Dendritic cell treated with granulocyte-macrophage colony-stimulating factor and Interleukin-4, amounts not matched to agents 40 ng/mL and 50 ng/mL, for 4 days (primary cell): ENCODE measurements around the gene LRCH4.

Source experiments
- H3K27ac Mint-ChIP-seq: one replicate; pipeline ENCODE4 v1.8.0; 2022; ENCODE audit warnings: mild to moderate bottlenecking, mixed read lengths
- H3K27me3 Mint-ChIP-seq: one replicate; pipeline ENCODE4 v1.8.0; 2022; ENCODE audit warnings: mild to moderate bottlenecking, mixed read lengths
- H3K36me3 Mint-ChIP-seq: one replicate; pipeline ENCODE4 v1.8.0; 2022; ENCODE audit warnings: low read depth, mixed read lengths
- H3K4me1 Mint-ChIP-seq: one replicate; pipeline ENCODE4 v1.8.0; 2022; ENCODE audit warnings: low read depth, mixed read lengths
- H3K4me3 Mint-ChIP-seq: one replicate; pipeline ENCODE4 v1.8.0; 2022; ENCODE audit warnings: mild to moderate bottlenecking, moderate library complexity, mixed read lengths
- H3K9me3 Mint-ChIP-seq: one replicate; pipeline ENCODE4 v1.8.0; 2022; ENCODE audit warnings: mixed read lengths
- intact Hi-C: fragments of 100-400 bp; cut with micrococcal nuclease; formaldehyde crosslinking; loops from one replicate; pipeline ENCODE4 v1.15.0; 2022

LRCH4 gene

GRCh38 chr7:100599911-100600729, 14.2 kb upstream of the LRCH4 start:
- Mint-ChIP-seq H3K27me3 (peaks cover 39% of the 10 kb centered on the region), H3K4me3 (no peak overlapping the region), H3K4me1 (peaks cover 22% of the 10 kb centered on the region), H3K9me3 (no peaks in the 10 kb centered on the region), H3K27ac (no peak overlapping the region), H3K36me3 (no peaks in the 10 kb centered on the region)
- intact Hi-C loops = no loop called here

DNA sequence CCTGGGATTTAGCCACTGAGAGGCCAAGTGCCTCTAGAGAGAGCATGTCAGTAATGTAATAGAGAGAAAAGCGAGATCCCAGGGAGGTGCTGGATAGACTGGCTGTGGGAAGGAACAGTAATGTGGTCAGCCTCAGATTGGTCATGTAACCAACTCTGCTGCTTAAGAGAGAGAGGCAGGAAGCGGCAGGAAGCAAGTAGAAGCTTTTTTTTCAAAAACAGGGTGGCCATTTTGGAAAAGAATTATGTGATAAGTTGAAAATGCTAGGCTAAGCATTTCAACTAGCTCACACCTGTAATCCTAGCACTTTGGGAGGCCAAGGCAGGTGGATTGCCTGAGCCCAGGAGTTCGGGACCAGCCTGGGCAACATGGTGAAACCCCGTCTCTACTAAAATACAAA, 12.5 kb upstream of the LRCH4 start:
- Mint-ChIP-seq H3K4me1 (peaks cover 9% of the 10 kb centered on the region), H3K9me3 (no peaks in the 10 kb centered on the region), H3K4me3 (no peak overlapping the region), H3K27ac (no peak overlapping the region), H3K36me3 (no peaks in the 10 kb centered on the region), H3K27me3 (peaks cover 33% of the 10 kb centered on the region)
- intact Hi-C loops = no loop called here

GRCh38 chr7:100595188-100595587, 9.3 kb upstream of the LRCH4 start:
- H3K4me3 Mint-ChIP-seq = no peak overlapping the region
- intact Hi-C loops = no loop called here
- H3K9me3 Mint-ChIP-seq = no peaks in the 10 kb centered on the region
- H3K4me1 Mint-ChIP-seq = peaks cover 6% of the 10 kb centered on the region
- H3K36me3 Mint-ChIP-seq = no peaks in the 10 kb centered on the region
- no peak overlapping the region for H3K27ac Mint-ChIP-seq
- peaks cover 18% of the 10 kb centered on the region for H3K27me3 Mint-ChIP-seq

DNA sequence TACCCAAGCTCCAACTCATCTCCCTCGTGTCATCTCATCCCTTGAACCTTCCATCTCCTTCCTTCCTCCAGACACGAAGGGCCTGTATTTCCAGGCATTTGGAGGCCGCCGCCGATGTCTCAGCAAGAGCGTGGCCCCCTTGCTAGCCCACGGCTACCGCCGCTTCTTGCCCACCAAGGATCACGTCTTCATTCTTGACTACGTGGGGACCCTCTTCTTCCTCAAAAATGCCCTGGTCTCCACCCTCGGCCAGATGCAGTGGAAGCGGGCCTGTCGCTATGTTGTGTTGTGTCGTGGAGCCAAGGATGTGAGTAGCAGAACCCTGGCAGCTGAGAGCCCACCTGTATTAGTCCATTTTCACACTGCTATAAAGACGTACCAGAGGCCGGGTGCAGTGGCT, 5.7 kb upstream of the LRCH4 start:
- Mint-ChIP-seq H3K27me3 (peaks cover 26% of the 10 kb centered on the region), H3K27ac (no peak overlapping the region), H3K4me1 (peaks cover 30% of the 10 kb centered on the region), H3K36me3 (no peaks in the 10 kb centered on the region), H3K9me3 (no peaks in the 10 kb centered on the region), H3K4me3 (no peak overlapping the region)
- intact Hi-C loops = no loop called here

DNA sequence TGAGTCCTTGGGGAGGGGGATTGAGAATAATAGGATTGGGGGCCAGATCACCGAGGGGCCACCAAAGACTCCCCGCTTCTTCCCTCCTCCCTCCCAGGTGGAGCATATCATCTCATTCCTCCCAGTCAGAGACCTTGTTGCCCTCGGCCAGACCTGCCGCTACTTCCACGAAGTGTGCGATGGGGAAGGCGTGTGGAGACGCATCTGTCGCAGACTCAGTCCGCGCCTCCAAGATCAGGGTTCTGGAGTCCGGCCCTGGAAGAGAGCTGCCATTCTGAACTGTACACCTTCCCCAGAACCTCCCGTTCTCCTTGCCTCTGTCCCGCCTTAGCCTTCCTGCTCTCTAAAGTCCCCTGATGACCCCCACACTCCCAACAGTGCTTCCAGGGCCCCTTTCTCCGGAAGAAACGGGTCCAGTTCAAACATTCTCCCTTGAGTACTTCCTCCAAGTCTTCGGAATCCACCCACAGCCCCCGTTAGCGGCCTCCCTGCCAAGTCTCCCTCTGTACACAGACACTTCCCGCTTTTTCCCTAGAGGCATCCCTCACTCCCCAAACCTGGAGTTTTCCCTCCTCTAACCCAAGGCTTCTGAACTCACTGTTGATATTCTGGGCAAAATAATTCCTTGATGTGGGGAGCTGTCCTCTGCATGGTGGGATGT, 4.3 kb upstream of the LRCH4 start:
- peaks cover 6% of the 10 kb centered on the region for H3K36me3 Mint-ChIP-seq
- peaks cover 36% of the 10 kb centered on the region for H3K4me1 Mint-ChIP-seq
- intact Hi-C loops = no loop called here
- H3K4me3 Mint-ChIP-seq = peak overlapping the region; percentile 43
- H3K27ac Mint-ChIP-seq = peak overlapping the region; percentile 34
- H3K27me3 Mint-ChIP-seq = peaks cover 26% of the 10 kb centered on the region
- H3K9me3 Mint-ChIP-seq = no peaks in the 10 kb centered on the region

DNA sequence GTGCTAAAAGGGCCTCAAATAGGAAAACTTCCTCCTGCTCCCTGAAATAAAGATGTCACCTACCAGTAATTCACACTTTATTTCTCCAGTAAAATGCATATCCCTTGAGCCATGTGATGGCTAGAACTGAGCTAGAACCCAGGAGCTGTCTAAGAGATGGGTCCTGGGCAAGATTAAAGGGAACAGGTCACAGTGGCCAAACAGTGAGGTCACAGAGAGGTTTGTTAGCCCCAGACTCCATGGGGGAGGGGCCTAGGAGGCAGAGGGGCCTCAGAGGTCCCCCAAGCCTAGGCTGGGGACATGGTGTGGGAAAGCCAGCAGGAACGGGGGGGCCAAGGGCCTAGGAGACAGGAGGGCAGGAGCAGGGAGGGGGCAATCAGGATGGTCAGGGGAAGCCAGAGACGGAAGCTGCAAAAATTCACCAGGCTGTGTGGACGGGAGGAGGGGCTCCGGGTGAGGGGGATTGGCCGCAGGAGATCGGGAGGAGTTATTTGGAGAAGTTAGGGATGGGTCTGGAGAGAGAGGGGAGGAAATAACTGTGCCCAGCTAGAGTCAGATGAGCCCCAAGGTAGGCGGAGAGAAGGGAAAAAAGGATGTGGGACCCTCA, 3.5 kb upstream of the LRCH4 start:
- Mint-ChIP-seq H3K36me3 (peaks cover 11% of the 10 kb centered on the region), H3K4me1 (peaks cover 40% of the 10 kb centered on the region), H3K4me3 (no peak overlapping the region), H3K9me3 (no peaks in the 10 kb centered on the region), H3K27ac (no peak overlapping the region), H3K27me3 (peaks cover 24% of the 10 kb centered on the region)
- intact Hi-C loops = loop anchor here (10.0 kb wide), 1 partner anchor 85 kb away; the partner anchor contains the start of gene GNB2

GRCh38 chr7:100588438-100588837, 2.5 kb upstream of the LRCH4 start:
- Mint-ChIP-seq H3K9me3 (no peaks in the 10 kb centered on the region), H3K36me3 (peaks cover 15% of the 10 kb centered on the region), H3K4me3 (no peak overlapping the region), H3K27ac (no peak overlapping the region), H3K4me1 (peaks cover 47% of the 10 kb centered on the region), H3K27me3 (peaks cover 22% of the 10 kb centered on the region)
- intact Hi-C loops = loop anchor here (1.0 to 10.0 kb wide), 2 partner anchors 24 to 86 kb away; partner anchors contain the start of gene GNB2

DNA sequence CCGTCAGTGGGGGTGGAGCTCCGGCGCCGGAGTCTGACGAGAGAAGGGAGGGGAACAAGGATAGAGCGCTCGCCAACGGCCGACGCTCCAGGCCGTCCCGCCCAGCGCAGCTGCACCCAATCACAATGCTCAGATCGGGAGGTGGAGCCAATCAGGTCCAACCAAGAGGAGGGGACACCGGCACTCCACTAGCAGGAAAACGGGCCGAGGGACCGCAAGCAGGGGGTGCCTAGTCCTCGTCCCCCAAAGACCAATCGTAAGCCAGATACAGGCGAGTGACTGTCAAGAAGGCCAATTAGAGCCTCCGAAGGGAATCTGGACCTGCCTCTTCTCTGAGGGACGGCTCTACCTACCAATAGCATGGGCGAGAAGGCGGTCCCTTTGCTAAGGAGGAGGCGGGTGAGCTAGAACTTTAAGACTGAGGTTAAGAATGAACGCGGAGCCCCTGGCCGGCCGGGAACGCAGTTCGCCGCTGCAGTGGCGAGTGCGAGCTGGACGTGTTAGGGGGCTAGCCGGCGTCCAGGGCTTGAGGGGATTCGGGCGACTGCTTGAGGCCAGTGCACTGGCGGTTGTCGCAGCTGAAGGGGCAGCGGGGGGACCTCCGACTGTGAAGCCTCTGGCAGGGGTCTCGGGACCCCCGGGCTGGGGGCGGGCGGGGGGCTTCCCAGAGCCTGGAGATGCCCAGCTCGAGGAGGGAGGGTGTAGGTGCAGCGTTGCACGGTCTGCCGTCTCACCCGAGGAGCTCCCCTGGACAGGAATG, 517 bp upstream of the LRCH4 start, which contains the start of gene FBXO24:
Gene FBXO24, plus strand, starts transcription at position 63 of the 760 bp plus-strand sequence. Its CDS starts 298 bp downstream, at position 361.
- intact Hi-C loops = loop anchor here (10.0 kb wide), 1 partner anchor 88 kb away; the partner anchor contains the start of gene GNB2
- H3K36me3 Mint-ChIP-seq = peaks cover 20% of the 10 kb centered on the region
- H3K4me3 Mint-ChIP-seq = peak within 1 kb of the TSS; percentile 95
- peaks cover 59% of the 10 kb centered on the region for H3K4me1 Mint-ChIP-seq
- H3K27ac Mint-ChIP-seq = peak within 1 kb of the TSS; percentile 90
- peaks cover 18% of the 10 kb centered on the region for H3K27me3 Mint-ChIP-seq
- no peaks in the 10 kb centered on the region for H3K9me3 Mint-ChIP-seq

GRCh38 chr7:100584683-100585510, 1.0 kb downstream of the LRCH4 start:
- Mint-ChIP-seq H3K4me1 (peaks cover 51% of the 10 kb centered on the region), H3K27me3 (peaks cover 9% of the 10 kb centered on the region), H3K36me3 (peaks cover 20% of the 10 kb centered on the region), H3K27ac (peak overlapping the region; percentile 90), H3K4me3 (peak overlapping the region; percentile 95), H3K9me3 (no peaks in the 10 kb centered on the region)
- intact Hi-C loops = loop anchor here (10.0 kb wide), 1 partner anchor 90 kb away; the partner anchor contains the start of gene GNB2

GRCh38 chr7:100584054-100584682, 1.8 kb downstream of the LRCH4 start:
- Mint-ChIP-seq H3K27me3 (peaks cover 1% of the 10 kb centered on the region), H3K4me3 (peak overlapping the region; percentile 95), H3K9me3 (no peaks in the 10 kb centered on the region), H3K4me1 (peaks cover 44% of the 10 kb centered on the region), H3K36me3 (peaks cover 20% of the 10 kb centered on the region), H3K27ac (peak overlapping the region; percentile 90)
- intact Hi-C loops = loop anchor here (10.0 kb wide), 1 partner anchor 91 kb away; the partner anchor contains the start of gene GNB2

DNA sequence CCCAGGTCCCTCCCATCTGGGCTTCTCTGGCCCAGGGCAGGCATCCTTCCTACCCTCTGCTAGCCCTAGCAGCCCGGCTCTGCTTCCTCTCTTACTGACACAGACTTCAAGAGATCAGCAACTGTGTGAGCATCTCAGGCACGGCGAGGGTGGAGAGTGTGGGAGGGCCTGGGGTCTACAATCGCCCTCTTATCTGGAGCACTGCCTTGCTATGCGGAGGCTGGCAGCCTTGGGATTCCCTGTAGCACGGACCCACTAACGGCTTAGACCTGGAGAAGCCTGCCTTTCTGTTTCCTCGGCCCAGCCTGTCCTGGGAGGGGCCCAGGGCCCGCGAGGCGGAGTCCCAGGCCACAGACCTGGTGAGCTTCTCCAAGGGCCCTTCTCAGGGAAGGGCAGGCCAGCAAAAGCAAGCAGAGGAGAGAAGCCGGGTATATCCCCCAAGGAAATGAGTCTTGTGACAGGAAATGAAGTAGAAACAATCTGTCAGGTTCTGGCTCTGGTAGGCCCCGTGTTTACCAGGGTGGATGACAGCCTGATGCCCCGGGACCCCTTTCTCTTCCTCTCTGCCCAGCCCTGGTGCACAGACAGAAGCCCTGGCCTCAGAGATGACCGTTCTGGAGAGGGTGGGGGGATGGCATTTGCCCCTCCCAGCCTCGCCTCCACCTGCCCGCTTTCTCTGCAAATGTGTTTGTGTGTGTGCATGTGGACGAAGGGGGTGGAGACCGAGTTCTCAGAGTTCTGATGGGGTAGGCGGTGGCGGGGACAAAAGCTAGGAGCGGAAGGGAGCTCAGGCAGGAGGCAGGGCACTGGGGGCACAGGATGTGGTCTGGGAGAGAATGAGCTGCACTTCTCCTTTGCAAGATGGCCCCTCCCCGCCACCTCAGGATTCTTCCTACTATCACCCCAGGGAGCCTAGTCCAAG, 2.5 kb downstream of the LRCH4 start:
- peak overlapping the region; percentile 95 for H3K4me3 Mint-ChIP-seq
- H3K36me3 Mint-ChIP-seq = peaks cover 20% of the 10 kb centered on the region
- intact Hi-C loops = loop anchor here (10.0 kb wide), 1 partner anchor 91 kb away; the partner anchor contains the start of gene GNB2
- H3K9me3 Mint-ChIP-seq = no peaks in the 10 kb centered on the region
- peaks cover 41% of the 10 kb centered on the region for H3K4me1 Mint-ChIP-seq
- H3K27ac Mint-ChIP-seq = peak overlapping the region; percentile 90
- H3K27me3 Mint-ChIP-seq = no peaks in the 10 kb centered on the region
